PC-9 (cell line): Measurements from ENCODE around the gene DFFB. TPM values are rescaled to one million over a fixed set of nuclear protein-coding genes. Genes with fewer than 3 reads are reported as not detected.

Experiments
- BruUV-seq: library from RNA; stranded (reverse); fragments of 400-500 nt; replicated peaks from 2 replicates; lab custom pipeline; 2021; lab: Mats Ljungman, UMichigan
- CTCF ChIA-PET: fragments of 300-600 bp; sonication (Branson Sonifier 250); formaldehyde crosslinking; loops from one replicate; lab custom pipeline; 2022; ENCODE audit warnings: antibody characterized with exemption; lab: Charles Lee
- POLR2A ChIA-PET: fragments of 300-600 bp; sonication (Branson Sonifier 250); formaldehyde crosslinking; loops from one replicate; lab custom pipeline; 2022; ENCODE audit warnings: antibody characterized with exemption; ENCODE audit not compliant: unreplicated experiment; lab: Charles Lee
- DNase-seq, 2 experiments: peaks; one replicate each; pipeline versions ENCODE4 v3.0.0 to v3.0.0-alpha.2; 2015 to 2022; ENCODE audit warnings: mixed read lengths in 1 of 2
- H2AFZ ChIP-seq: fragments of 200-600 bp; sonication (generic); 2 replicates; pipeline ENCODE4 v1.8.1; 2017; ENCODE audit warnings: antibody characterized with exemption
- H3F3A ChIP-seq: fragments of 200-600 bp; sonication (generic); 2 replicates; pipeline ENCODE4 v1.8.1; 2017; ENCODE audit warnings: antibody characterized with exemption, mild to moderate bottlenecking, low read depth; ENCODE audit not compliant: insufficient read depth
- H3K27ac ChIP-seq: fragments of 200-600 bp; sonication (generic); 2 replicates; pipeline ENCODE4 v1.6.1; 2016; ENCODE audit warnings: mixed run types
- H3K27me3 ChIP-seq: fragments of 200-600 bp; sonication (generic); 2 replicates; pipeline ENCODE4 v1.6.1; 2016; ENCODE audit warnings: low read depth, mixed run types; ENCODE audit not compliant: insufficient read depth
- H3K36me3 ChIP-seq: fragments of 200-600 bp; sonication (generic); 2 replicates; pipeline ENCODE4 v1.6.1; 2016; ENCODE audit warnings: low read depth, mixed run types
- H3K4me1 ChIP-seq: fragments of 200-600 bp; sonication (generic); replicated peaks from 2 replicates; pipeline ENCODE4 v1.6.1; 2016; ENCODE audit warnings: mixed run types; ENCODE audit not compliant: insufficient read depth
- H3K4me2 ChIP-seq: fragments of 200-600 bp; sonication (generic); 2 replicates; pipeline ENCODE4 v1.6.1; 2017; ENCODE audit warnings: mixed run types
- H3K4me3 ChIP-seq: fragments of 200-600 bp; sonication (generic); 2 replicates; pipeline ENCODE4 v1.6.1; 2016; ENCODE audit warnings: mixed run types
- H3K79me2 ChIP-seq: fragments of 200-600 bp; sonication (generic); 2 replicates; pipeline ENCODE4 v1.6.1; 2017; ENCODE audit warnings: low read depth, mixed run types
- H3K9me2 ChIP-seq: fragments of 200-600 bp; sonication (generic); 2 replicates; pipeline ENCODE4 v1.8.1; 2017; ENCODE audit warnings: mild to moderate bottlenecking; ENCODE audit not compliant: insufficient read depth
- H3K9me3 ChIP-seq: fragments of 200-600 bp; sonication (generic); 2 replicates; pipeline ENCODE4 v1.8.1; 2016; ENCODE audit warnings: low read depth; ENCODE audit not compliant: insufficient read depth
- H4K20me1 ChIP-seq: fragments of 200-600 bp; sonication (generic); 2 replicates; pipeline ENCODE4 v1.8.1; 2017; ENCODE audit not compliant: insufficient read depth
- EZH2 ChIP-seq: fragments of 200-600 bp; sonication (generic); IDR thresholded peaks from 2 replicates; pipeline ENCODE4 v1.8.0; 2017; ENCODE audit warnings: antibody characterized with exemption, low read depth
- intact Hi-C: fragments of 100-400 bp; cut with micrococcal nuclease; formaldehyde crosslinking; loops from one replicate; pipeline ENCODE4 v1.10.0; 2022; ENCODE audit not compliant: unreplicated experiment
- total RNA-seq: library from RNA; stranded (reverse); gene quantifications from 2 replicates; pipeline ENCODE4 v1.2.3, GENCODE V29; 2021
- TF ChIP-seq, protein P1 (sequence below): fragments of 200-600 bp; sonication (generic); conservative IDR thresholded peaks from 2 replicates; pipeline ENCODE4 v1.6.1; 2017; ENCODE audit warnings: mixed run types, antibody characterized with exemption, mild to moderate bottlenecking, moderate library complexity

Gene DFFB
- total RNA-seq, 1 experiment from 2014 or later: 4.7 TPM

DNA sequence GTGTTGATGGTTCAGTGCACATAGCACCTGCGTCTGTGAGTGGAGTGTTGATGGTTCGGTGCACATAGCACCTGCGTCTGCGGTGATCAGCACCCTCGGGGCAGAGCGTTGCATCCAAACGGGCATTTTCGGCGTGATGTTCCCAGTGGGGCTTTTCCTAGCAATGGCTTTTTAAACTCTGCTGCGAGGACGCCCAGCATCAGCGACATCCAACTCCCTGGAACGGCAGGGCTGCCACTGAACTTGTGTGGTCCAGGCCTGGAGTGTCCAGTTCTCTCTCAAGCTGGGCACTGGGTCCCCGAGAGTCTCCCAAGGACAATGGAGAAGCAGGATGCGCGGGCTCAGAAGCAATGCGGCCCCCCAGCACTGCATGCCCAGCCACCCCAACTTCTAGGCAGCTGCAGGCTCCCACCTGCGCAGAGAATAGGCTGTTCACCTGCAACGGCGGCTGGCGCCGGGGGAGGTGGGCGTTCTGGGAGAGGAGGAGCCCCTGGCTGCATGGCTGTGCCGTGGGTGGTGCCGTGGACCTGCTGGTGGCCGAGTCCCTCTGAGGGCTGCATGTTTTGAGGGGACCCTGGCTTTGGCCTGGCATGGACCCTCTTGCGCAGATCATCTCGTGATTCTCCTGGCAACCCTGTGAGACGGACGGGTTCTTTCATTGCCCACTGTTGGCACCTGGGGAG is 52.9 kb downstream of the DFFB start:
- Histone ChIP-seq H3K79me2 (no peaks in the 10 kb centered on the region), H3F3A (no peaks in the 10 kb centered on the region), H3K27ac (no peak overlapping the region), H3K4me2 (no peak overlapping the region), H4K20me1 (peaks cover 7% of the 10 kb centered on the region; the same call in 1 of the 2 replicates), H3K36me3 (no peaks in the 10 kb centered on the region), H3K9me2 (no peaks in the 10 kb centered on the region), H3K4me1 (no peaks in the 10 kb centered on the region), H3K9me3 (no peaks in the 10 kb centered on the region), H2AFZ (no peak overlapping the region), H3K27me3 (no peaks in the 10 kb centered on the region), H3K4me3 (no peak overlapping the region)
- no TSS peak for BruUV-seq
- no peak for TF ChIP-seq EZH2
- TF ChIP-seq, protein P1, sequence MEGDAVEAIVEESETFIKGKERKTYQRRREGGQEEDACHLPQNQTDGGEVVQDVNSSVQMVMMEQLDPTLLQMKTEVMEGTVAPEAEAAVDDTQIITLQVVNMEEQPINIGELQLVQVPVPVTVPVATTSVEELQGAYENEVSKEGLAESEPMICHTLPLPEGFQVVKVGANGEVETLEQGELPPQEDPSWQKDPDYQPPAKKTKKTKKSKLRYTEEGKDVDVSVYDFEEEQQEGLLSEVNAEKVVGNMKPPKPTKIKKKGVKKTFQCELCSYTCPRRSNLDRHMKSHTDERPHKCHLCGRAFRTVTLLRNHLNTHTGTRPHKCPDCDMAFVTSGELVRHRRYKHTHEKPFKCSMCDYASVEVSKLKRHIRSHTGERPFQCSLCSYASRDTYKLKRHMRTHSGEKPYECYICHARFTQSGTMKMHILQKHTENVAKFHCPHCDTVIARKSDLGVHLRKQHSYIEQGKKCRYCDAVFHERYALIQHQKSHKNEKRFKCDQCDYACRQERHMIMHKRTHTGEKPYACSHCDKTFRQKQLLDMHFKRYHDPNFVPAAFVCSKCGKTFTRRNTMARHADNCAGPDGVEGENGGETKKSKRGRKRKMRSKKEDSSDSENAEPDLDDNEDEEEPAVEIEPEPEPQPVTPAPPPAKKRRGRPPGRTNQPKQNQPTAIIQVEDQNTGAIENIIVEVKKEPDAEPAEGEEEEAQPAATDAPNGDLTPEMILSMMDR: no peak
- DNase-seq: no peak
- intact Hi-C loops: no loop called here
- ChIA-PET CTCF (no interaction called here), POLR2A (no interaction called here)

DNA sequence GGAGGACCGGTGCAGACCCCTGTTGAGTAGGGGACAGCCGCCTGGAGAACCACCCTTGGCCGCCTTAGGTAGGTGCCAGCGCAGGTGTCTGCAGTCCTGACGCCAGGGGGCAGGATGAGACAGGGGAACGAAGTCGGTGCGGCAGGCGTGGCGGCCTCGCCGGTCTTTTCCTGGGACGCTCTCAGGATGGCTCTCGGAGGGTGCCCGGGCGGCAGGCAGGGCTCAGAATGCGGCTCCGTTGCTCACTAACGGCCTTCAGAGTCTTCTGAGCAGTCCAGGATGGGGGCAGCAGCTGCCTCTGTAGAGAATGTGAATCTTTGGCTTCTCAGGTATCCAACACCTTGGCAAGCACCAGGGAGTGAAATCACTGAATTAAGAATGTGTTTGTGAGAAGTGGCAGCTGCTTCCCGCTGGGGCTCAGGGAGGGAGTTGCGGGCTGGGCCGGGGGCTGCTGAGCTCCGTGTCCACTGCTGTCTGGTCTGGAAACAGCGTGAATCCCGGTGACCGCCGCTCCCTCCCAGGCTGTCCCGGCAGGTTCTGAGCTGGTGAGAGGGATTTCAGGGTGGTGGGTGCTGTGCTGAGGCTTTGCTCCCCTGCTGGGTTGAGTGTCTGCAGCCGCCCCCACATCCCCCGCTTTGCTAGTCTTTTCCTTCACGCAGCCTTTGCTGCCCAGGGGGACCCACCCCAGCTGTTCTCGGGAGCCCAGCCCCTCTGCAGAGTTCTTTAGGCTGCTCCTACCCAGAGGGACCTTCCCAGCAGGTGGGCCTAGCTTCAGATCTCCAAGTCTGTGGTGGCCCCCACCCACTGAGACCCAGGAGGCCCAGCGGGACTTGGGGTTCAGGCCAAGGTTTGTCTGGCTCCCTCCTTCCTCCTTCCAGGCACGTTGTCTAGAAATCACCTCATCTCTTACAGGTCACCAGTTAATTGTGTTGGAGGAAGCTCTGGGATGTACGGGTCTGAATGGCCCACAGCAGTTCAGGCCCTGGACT is 53.9 kb downstream of the DFFB start:
- H3K4me2 ChIP-seq: 0 out of 2 replicates have a peak overlapping the region, but pooled peaks have one; percentile 10
- no peaks in the 10 kb centered on the region for H3K9me3 ChIP-seq
- H4K20me1 ChIP-seq: peaks cover 7% of the 10 kb centered on the region; the same call in 1 of the 2 replicates
- H3K27me3 ChIP-seq: no peaks in the 10 kb centered on the region
- no peak overlapping the region for H3K4me3 ChIP-seq
- H3K9me2 ChIP-seq: no peaks in the 10 kb centered on the region
- H2AFZ ChIP-seq: no peak overlapping the region
- ChIA-PET CTCF (no interaction called here), POLR2A (no interaction called here)
- H3K27ac ChIP-seq: no peak overlapping the region
- H3K36me3 ChIP-seq: no peaks in the 10 kb centered on the region
- BruUV-seq: no TSS peak
- no peaks in the 10 kb centered on the region for H3K4me1 ChIP-seq
- H3K79me2 ChIP-seq: no peaks in the 10 kb centered on the region
- DNase-seq: no peak
- intact Hi-C loops: no loop called here
- no peaks in the 10 kb centered on the region for H3F3A ChIP-seq
- no peak for TF ChIP-seq EZH2
- TF ChIP-seq, protein P1: peak; percentile 65

DNA sequence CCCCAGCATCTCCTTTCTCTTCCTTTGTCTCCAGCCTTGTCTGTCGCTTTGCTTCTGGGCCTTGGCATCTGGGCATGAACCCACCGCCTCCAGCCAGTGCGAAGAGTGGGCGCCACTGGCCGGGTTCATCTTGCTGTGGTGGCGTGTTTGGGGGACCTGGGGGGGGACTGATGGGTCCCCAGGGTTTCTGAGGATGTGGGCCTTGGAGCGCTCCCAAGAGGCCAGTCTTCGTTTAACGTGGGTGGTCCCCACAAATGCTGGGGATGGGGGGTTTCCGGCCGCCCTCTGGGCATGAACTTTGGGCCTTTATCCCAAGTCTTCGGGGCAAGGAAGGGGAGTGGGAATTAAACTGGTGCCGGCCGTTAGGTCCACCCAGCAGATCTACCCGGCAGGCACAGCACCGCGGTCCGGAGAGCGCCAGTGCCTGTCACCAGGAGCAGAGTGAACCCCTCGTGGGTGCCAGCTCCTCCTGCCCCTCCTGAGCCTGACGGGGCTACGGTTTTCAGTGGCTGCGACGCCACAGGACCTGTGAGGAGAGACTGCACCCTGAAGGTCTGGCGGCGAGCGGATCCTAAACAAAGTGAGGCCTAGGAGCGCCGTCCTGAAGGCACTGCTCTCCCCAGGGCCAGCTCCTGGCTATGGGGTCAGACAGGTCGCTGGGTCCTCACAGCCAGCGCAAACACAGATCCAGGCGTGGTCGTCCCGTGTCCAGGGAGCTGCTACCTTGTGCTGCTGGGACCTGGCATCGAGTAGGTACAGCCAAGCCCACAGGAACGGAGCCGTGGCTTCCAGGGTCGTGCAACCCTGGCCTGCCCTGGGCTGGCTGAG is 54.9 kb downstream of the DFFB start:
- H3K79me2 ChIP-seq: no peaks in the 10 kb centered on the region
- H3K27ac ChIP-seq: no peak overlapping the region
- no peak for TF ChIP-seq EZH2
- TF ChIP-seq, protein P1: no peak
- H4K20me1 ChIP-seq: peaks cover 7% of the 10 kb centered on the region; the same call in 1 of the 2 replicates
- DNase-seq: no peak
- H3K4me3 ChIP-seq: no peak overlapping the region
- CTCF ChIA-PET: no interaction called here
- POLR2A ChIA-PET: no interaction called here
- intact Hi-C loops: no loop called here
- H3K9me2 ChIP-seq: no peaks in the 10 kb centered on the region
- H3K9me3 ChIP-seq: no peaks in the 10 kb centered on the region
- H3K4me2 ChIP-seq: no peak overlapping the region
- no peaks in the 10 kb centered on the region for H3K36me3 ChIP-seq
- BruUV-seq: no TSS peak
- H3K27me3 ChIP-seq: no peaks in the 10 kb centered on the region
- no peak overlapping the region for H2AFZ ChIP-seq
- H3K4me1 ChIP-seq: no peaks in the 10 kb centered on the region
- no peaks in the 10 kb centered on the region for H3F3A ChIP-seq
